HCT116 (cell line): ENCODE measurements around the gene GRM4. TPM values are rescaled to one million over a fixed set of nuclear protein-coding genes. Genes with fewer than 3 reads are reported as not detected.

ENCODE experiments used
- ATAC-seq: fragments of 200-7000 bp; cut with Tn5 transposase; 2 replicates; pipeline ENCODE4 v1.9.1; 2020; ENCODE audit warnings: mild to moderate bottlenecking, moderate library complexity
- BruUV-seq: library from RNA; stranded (reverse); fragments of 400-500 nt; replicated peaks from 2 replicates; lab custom pipeline; 2021; lab: Mats Ljungman, UMichigan
- CTCF ChIA-PET: fragments of 300-600 bp; sonication (Branson Sonifier 250); formaldehyde crosslinking; loops from one replicate; lab custom pipeline; 2021; ENCODE audit warnings: antibody characterized with exemption; lab: Charles Lee
- POLR2A ChIA-PET: fragments of 300-600, 350-600 bp; sonication (Branson Sonifier 250); formaldehyde crosslinking; loops from one replicate; lab custom pipeline; 2021; ENCODE audit warnings: antibody characterized with exemption; lab: Charles Lee
- RAD21 ChIA-PET, 2 experiments: fragments of 300-600 bp; sonication (Branson Sonifier 250); formaldehyde crosslinking; loops; one replicate each; lab custom pipeline; 2023; ENCODE audit warnings: low total read pairs in 2 of 2; ENCODE audit not compliant: uncharacterized antibody in 2 of 2, unreplicated experiment in 2 of 2, low non-redundant PET in 1 of 2; lab: Charles Lee
- DNase-seq: peaks from one replicate; pipeline ENCODE4 v3.0.0-alpha.2; 2010; ENCODE audit warnings: low read depth, low spot score
- H2AFZ ChIP-seq: fragments of 200-600 bp; shearing (Covaris generic), sonication (generic); 2 replicates; pipeline ENCODE4 v1.6.1; 2017; ENCODE audit warnings: low read depth, mixed run types, mixed read lengths, antibody characterized with exemption, low read length; ENCODE audit not compliant: poor library complexity, severe bottlenecking
- H3K27ac ChIP-seq: 2 replicates; pipeline ENCODE4 v1.5.1; 2012; ENCODE audit warnings: low read depth, low read length
- H3K27me3 ChIP-seq: fragments of 200-600 bp; sonication (generic); 2 replicates; pipeline ENCODE4 v1.6.1; 2016; ENCODE audit warnings: mixed run types, low read length, mixed read lengths; ENCODE audit not compliant: insufficient read depth
- H3K36me3 ChIP-seq, 2 experiments: fragments of 200-500 bp in 1 of 2; fragments of 200-600 bp in 1 of 2; sonication (Bioruptor generic) in 1 of 2; sonication (generic) in 1 of 2; 2 replicates each; pipeline versions ENCODE4 v1.5.1 to v1.6.1; 2014 to 2016; ENCODE audit warnings: low read length in 2 of 2, inconsistent platforms in 1 of 2, mixed read lengths in 1 of 2, mixed run types in 1 of 2; ENCODE audit not compliant: insufficient read depth in 2 of 2, control insufficient read depth in 1 of 2
- H3K4me1 ChIP-seq, 2 experiments: fragments of 200-600 bp in 1 of 2; sonication (generic) in 1 of 2; 2 replicates each; pipeline versions ENCODE4 v1.5.1 to v1.6.1; 2012 to 2017; ENCODE audit warnings: low read length in 2 of 2, inconsistent platforms in 1 of 2, mild to moderate bottlenecking in 1 of 2, mixed read lengths in 1 of 2, mixed run types in 1 of 2, moderate library complexity in 1 of 2; ENCODE audit not compliant: insufficient read depth in 2 of 2, control insufficient read depth in 1 of 2
- H3K4me2 ChIP-seq: fragments of 200-600 bp; sonication (generic); 2 replicates; pipeline ENCODE4 v1.6.1; 2017; ENCODE audit warnings: mixed run types, low read length, mixed read lengths
- H3K4me3 ChIP-seq, 2 experiments: fragments of 200-600 bp in 1 of 2; sonication (generic) in 1 of 2; replicated peaks in 1 of 2; 2 replicates each; pipeline ENCODE4 v1.5.1; 2011 to 2016; ENCODE audit warnings: low read length in 2 of 2, control low read depth in 1 of 2, low read depth in 1 of 2, mild to moderate bottlenecking in 1 of 2, mixed read lengths in 1 of 2, mixed run types in 1 of 2
- H3K79me2 ChIP-seq: fragments of 200-600 bp; sonication (generic); 2 replicates; pipeline ENCODE4 v1.6.1; 2017; ENCODE audit warnings: mild to moderate bottlenecking, mixed run types, low read length, moderate library complexity, mixed read lengths; ENCODE audit not compliant: insufficient read depth
- H3K9ac ChIP-seq: fragments of 200-600 bp; sonication (generic); 2 replicates; pipeline ENCODE4 v1.6.1; 2016; ENCODE audit warnings: low read length, mixed read lengths
- H3K9me2 ChIP-seq: fragments of 200-600 bp; sonication (generic), shearing (Covaris generic); 2 replicates; pipeline ENCODE4 v1.6.1; 2017; ENCODE audit warnings: mixed run types, mild to moderate bottlenecking, moderate library complexity; ENCODE audit not compliant: insufficient read depth
- H3K9me3 ChIP-seq, 2 experiments: fragments of 200-500 bp in 1 of 2; fragments of 200-600 bp in 1 of 2; sonication (Bioruptor generic) in 1 of 2; sonication (generic) in 1 of 2; 2 replicates each; pipeline ENCODE4 v1.6.1; 2014 to 2017; ENCODE audit warnings: low read length in 2 of 2, mixed read lengths in 2 of 2, inconsistent platforms in 1 of 2, low read depth in 1 of 2, mild to moderate bottlenecking in 1 of 2, mixed run types in 1 of 2, moderate library complexity in 1 of 2; ENCODE audit not compliant: control insufficient read depth in 1 of 2, insufficient read depth in 1 of 2
- H4K20me1 ChIP-seq: fragments of 200-600 bp; sonication (generic), shearing (Covaris generic); 2 replicates; pipeline ENCODE4 v1.6.1; 2017; ENCODE audit warnings: mixed run types, mild to moderate bottlenecking, moderate library complexity; ENCODE audit not compliant: insufficient read depth
- CEBPB ChIP-seq: IDR thresholded peaks from 2 replicates; pipeline ENCODE4 v1.6.1; 2012; ENCODE audit warnings: low read depth
- ELF1 ChIP-seq: IDR thresholded peaks from 2 replicates; pipeline ENCODE4 v1.6.1; 2012; ENCODE audit warnings: low read depth, borderline replicate concordance
- EZH2 ChIP-seq: fragments of 200-600 bp; sonication (generic); IDR thresholded peaks from 2 replicates; pipeline ENCODE4 v1.6.1; 2017; ENCODE audit warnings: antibody characterized with exemption, mixed run types
- FOSL1 ChIP-seq: IDR thresholded peaks from 2 replicates; pipeline ENCODE4 v1.6.1; 2012; ENCODE audit warnings: low read depth
- JUND ChIP-seq: IDR thresholded peaks from 2 replicates; pipeline ENCODE4 v1.6.1; 2012
- POLR2A ChIP-seq: IDR thresholded peaks from 2 replicates; pipeline ENCODE4 v1.7.0; 2011; ENCODE audit warnings: borderline replicate concordance; ENCODE audit not compliant: insufficient read depth, insufficient read length; ENCODE audit errors: extremely low read depth
- POLR2AphosphoS5 ChIP-seq: IDR thresholded peaks from 2 replicates; pipeline ENCODE4 v1.6.1; 2011; ENCODE audit warnings: mild to moderate bottlenecking, low read depth, low read length, moderate library complexity
- REST ChIP-seq: IDR thresholded peaks from 2 replicates; pipeline ENCODE4 v1.6.1; 2012; ENCODE audit warnings: low read depth
- SP1 ChIP-seq: IDR thresholded peaks from 2 replicates; pipeline ENCODE4 v1.6.1; 2012; ENCODE audit warnings: low read depth
- SRF ChIP-seq: IDR thresholded peaks from 2 replicates; pipeline ENCODE4 v1.6.1; 2012; ENCODE audit warnings: low read depth
- TCF7L2 ChIP-seq: IDR thresholded peaks from 2 replicates; pipeline ENCODE4 v1.7.0; 2011; ENCODE audit warnings: borderline replicate concordance, inconsistent platforms; ENCODE audit not compliant: insufficient read depth, insufficient read length; ENCODE audit errors: extremely low read depth
- ZFX ChIP-seq: fragments of 450-650 bp; IDR thresholded peaks from 2 replicates; pipeline ENCODE4 v1.6.1; 2017
- ZNF274 ChIP-seq: fragments of 200-500 bp; sonication (Bioruptor generic); IDR thresholded peaks from 2 replicates; pipeline ENCODE4 v1.6.1; 2014; ENCODE audit warnings: mild to moderate bottlenecking, low read depth, low read length, inconsistent platforms
- intact Hi-C: fragments of 100-400 bp; cut with micrococcal nuclease; formaldehyde crosslinking; loops from 2 replicates; pipeline ENCODE4 v1.10.0; 2022
- total RNA-seq: library from RNA; stranded (reverse); gene quantifications from one replicate; pipeline ENCODE4 v1.2.1, GENCODE V29; 2021; ENCODE audit not compliant: unreplicated experiment
- TF ChIP-seq, protein P1 (sequence below): IDR thresholded peaks from 2 replicates; pipeline ENCODE4 v1.6.1; 2012
- TF ChIP-seq, protein P2 (sequence below): IDR thresholded peaks from 2 replicates; pipeline ENCODE4 v1.6.1; 2011; ENCODE audit warnings: mild to moderate bottlenecking, low read length, moderate library complexity; ENCODE audit not compliant: insufficient replicate concordance; ENCODE audit errors: extremely low read depth

Gene GRM4
- total RNA-seq, 1 experiment from 2014 or later, result 2.6 TPM

DNA sequence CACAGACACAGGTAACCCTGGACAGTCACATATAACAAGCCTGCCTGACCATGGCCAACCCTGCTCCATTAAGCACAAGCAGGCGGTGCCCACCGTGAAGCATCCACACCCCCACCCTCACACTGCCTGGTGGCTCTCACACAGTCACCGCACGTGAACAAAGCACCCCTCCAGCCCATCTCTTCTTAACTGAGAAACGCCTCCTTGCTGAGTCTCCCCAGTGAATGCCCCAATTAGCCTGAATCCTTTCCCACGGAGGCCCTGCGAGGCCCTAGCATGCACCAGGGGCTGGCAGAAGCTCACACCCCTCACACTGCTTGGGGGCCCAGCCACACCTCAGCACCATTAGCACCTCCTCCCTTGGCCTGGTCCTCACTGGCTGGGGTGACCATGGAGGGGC, 72.3 kb downstream of the GRM4 start:
- DNase-seq (no peak), ATAC-seq (no peak)
- Histone ChIP-seq H2AFZ (no peak overlapping the region), H3K79me2 (no peaks in the 10 kb centered on the region)
- RAD21 ChIA-PET, result no interaction called here
- TF ChIP-seq FOSL1 (no peak), CEBPB (no peak), POLR2AphosphoS5 (no peak), ZFX (no peak), EZH2 (no peak), REST (no peak), SP1 (no peak), POLR2A (no peak), ZNF274 (no peak), SRF (no peak), TCF7L2 (no peak), JUND (no peak), ELF1 (no peak)
- TF ChIP-seq, protein P1, sequence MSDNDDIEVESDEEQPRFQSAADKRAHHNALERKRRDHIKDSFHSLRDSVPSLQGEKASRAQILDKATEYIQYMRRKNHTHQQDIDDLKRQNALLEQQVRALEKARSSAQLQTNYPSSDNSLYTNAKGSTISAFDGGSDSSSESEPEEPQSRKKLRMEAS, result no peak
- TF ChIP-seq, protein P2, sequence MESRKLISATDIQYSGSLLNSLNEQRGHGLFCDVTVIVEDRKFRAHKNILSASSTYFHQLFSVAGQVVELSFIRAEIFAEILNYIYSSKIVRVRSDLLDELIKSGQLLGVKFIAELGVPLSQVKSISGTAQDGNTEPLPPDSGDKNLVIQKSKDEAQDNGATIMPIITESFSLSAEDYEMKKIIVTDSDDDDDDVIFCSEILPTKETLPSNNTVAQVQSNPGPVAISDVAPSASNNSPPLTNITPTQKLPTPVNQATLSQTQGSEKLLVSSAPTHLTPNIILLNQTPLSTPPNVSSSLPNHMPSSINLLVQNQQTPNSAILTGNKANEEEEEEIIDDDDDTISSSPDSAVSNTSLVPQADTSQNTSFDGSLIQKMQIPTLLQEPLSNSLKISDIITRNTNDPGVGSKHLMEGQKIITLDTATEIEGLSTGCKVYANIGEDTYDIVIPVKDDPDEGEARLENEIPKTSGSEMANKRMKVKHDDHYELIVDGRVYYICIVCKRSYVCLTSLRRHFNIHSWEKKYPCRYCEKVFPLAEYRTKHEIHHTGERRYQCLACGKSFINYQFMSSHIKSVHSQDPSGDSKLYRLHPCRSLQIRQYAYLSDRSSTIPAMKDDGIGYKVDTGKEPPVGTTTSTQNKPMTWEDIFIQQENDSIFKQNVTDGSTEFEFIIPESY, result no peak
- TF ChIP-seq, all 23 proteins: peak for 0
- Histone ChIP-seq H4K20me1 (no peaks in the 10 kb centered on the region), H3K27me3 (no peaks in the 10 kb centered on the region), H3K27ac (no peak overlapping the region), H3K4me3 (no peak overlapping the region), H3K9ac (no peak overlapping the region), H3K4me1 (no peaks in the 10 kb centered on the region), H3K9me2 (no peaks in the 10 kb centered on the region), H3K36me3 (no peaks in the 10 kb centered on the region), H3K9me3 (peaks cover 0 to 9% of the 10 kb centered on the region in 2 experiments; a peak in 1 of 4 replicates), H3K4me2 (no peak overlapping the region)
- CTCF ChIA-PET, result no interaction called here
- intact Hi-C loops, result no loop called here
- BruUV-seq, result no TSS peak
- POLR2A ChIA-PET, result no interaction called here
